DND-41 (cell line): ENCODE measurements around the gene PYGB.
A peak's percentile ranks its signal among the peaks of the same experiment; 100 is the strongest.

Experiments used
- ATAC-seq: fragments of 200-7000 bp; cut with Tn5 transposase; 3 replicates; pipeline ENCODE4 v1.9.1; 2021; ENCODE audit warnings: low read depth; ENCODE audit not compliant: insufficient read depth
- DNase-seq: peaks from one replicate; pipeline ENCODE4 v3.0.0-alpha.2; 2020
- H2AFZ ChIP-seq: 2 replicates; pipeline ENCODE4 v1.6.0; 2012; ENCODE audit warnings: low read depth, low read length
- H3K27ac ChIP-seq: 2 replicates; pipeline ENCODE4 v1.5.1; 2012; ENCODE audit warnings: low read length, inconsistent platforms
- H3K27me3 ChIP-seq: fragments of 200-600 bp; sonication (generic); 2 replicates; pipeline ENCODE4 v1.6.0; 2012; ENCODE audit warnings: low read length, mild to moderate bottlenecking, inconsistent platforms; ENCODE audit not compliant: insufficient read depth, poor library complexity
- H3K36me3 ChIP-seq: 2 replicates; pipeline ENCODE4 v1.5.1; 2012; ENCODE audit warnings: low read length, inconsistent platforms; ENCODE audit not compliant: insufficient read depth
- H3K4me1 ChIP-seq: 2 replicates; pipeline ENCODE4 v1.5.1; 2012; ENCODE audit warnings: mild to moderate bottlenecking, low read length; ENCODE audit not compliant: insufficient read depth
- H3K4me2 ChIP-seq: 2 replicates; pipeline ENCODE4 v1.6.0; 2012; ENCODE audit warnings: mild to moderate bottlenecking, moderate library complexity, low read length, inconsistent platforms; ENCODE audit not compliant: insufficient read depth
- H3K4me3 ChIP-seq, 2 experiments: fragments of 200-600 bp in 1 of 2; shearing (Covaris generic) in 1 of 2; 2 replicates each; pipeline ENCODE4 v1.5.1; 2012 to 2016; ENCODE audit warnings: inconsistent platforms in 2 of 2, low read length in 2 of 2, mild to moderate bottlenecking in 2 of 2, low read depth in 1 of 2, moderate library complexity in 1 of 2
- H3K79me2 ChIP-seq: 2 replicates; pipeline ENCODE4 v1.6.0; 2012; ENCODE audit warnings: low read length, inconsistent platforms; ENCODE audit not compliant: insufficient read depth
- H3K9ac ChIP-seq: 2 replicates; pipeline ENCODE4 v1.6.0; 2012; ENCODE audit warnings: low read depth, mild to moderate bottlenecking, inconsistent platforms, low read length, moderate library complexity
- H3K9me3 ChIP-seq: 2 replicates; pipeline ENCODE4 v1.5.1; 2012; ENCODE audit warnings: low read length, moderate library complexity, mild to moderate bottlenecking, inconsistent platforms; ENCODE audit not compliant: insufficient read depth, severe bottlenecking
- H4K20me1 ChIP-seq: 2 replicates; pipeline ENCODE4 v1.6.0; 2012; ENCODE audit warnings: low read length; ENCODE audit not compliant: insufficient read depth
- EZH2 ChIP-seq: IDR thresholded peaks from 3 replicates; pipeline ENCODE4 v1.6.1; 2012; ENCODE audit warnings: borderline replicate concordance, low read depth, mild to moderate bottlenecking, moderate library complexity, low read length, inconsistent platforms; ENCODE audit not compliant: severe bottlenecking
- TF ChIP-seq, protein P1 (sequence below): IDR thresholded peaks from 2 replicates; pipeline ENCODE4 v1.5.1; 2012; ENCODE audit warnings: borderline replicate concordance, low read length, moderate library complexity, mild to moderate bottlenecking; ENCODE audit not compliant: poor library complexity, severe bottlenecking; ENCODE audit errors: extremely low read depth

The PYGB gene

DNA sequence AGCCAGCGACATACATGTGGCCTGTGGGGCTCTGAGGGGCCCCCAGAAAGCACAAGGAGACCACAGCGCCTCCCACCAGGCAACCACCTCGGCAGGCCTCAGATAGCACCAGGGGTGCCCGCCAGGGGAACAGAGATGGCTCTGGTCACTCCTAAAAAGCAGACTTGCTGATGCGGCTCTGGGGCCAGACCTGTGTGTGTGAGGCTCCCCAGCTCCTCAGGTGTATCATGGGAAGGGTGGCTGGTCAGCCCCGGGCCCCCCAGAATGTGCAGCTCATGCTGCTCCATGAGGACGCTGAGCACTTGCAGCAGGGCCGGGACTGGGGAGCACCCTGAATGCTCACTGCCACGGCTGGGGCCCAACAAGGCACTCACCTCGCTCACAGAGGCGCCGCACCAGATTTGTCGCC lies 60.2 kb downstream of the PYGB start:
- peaks cover 17% of the 10 kb centered on the region for H4K20me1 ChIP-seq
- H3K27ac ChIP-seq: no peak overlapping the region
- TF ChIP-seq, protein P1, sequence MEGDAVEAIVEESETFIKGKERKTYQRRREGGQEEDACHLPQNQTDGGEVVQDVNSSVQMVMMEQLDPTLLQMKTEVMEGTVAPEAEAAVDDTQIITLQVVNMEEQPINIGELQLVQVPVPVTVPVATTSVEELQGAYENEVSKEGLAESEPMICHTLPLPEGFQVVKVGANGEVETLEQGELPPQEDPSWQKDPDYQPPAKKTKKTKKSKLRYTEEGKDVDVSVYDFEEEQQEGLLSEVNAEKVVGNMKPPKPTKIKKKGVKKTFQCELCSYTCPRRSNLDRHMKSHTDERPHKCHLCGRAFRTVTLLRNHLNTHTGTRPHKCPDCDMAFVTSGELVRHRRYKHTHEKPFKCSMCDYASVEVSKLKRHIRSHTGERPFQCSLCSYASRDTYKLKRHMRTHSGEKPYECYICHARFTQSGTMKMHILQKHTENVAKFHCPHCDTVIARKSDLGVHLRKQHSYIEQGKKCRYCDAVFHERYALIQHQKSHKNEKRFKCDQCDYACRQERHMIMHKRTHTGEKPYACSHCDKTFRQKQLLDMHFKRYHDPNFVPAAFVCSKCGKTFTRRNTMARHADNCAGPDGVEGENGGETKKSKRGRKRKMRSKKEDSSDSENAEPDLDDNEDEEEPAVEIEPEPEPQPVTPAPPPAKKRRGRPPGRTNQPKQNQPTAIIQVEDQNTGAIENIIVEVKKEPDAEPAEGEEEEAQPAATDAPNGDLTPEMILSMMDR: no peak
- no peak for TF ChIP-seq EZH2
- H2AFZ ChIP-seq: no peak overlapping the region
- H3K4me1 ChIP-seq: 0 out of 2 replicates have a peak, but pooled peaks cover 3% of the 10 kb centered on the region
- H3K4me3 ChIP-seq: no peak overlapping the region
- DNase-seq (no peak), ATAC-seq (no peak)
- H3K4me2 ChIP-seq: no peak overlapping the region
- no peaks in the 10 kb centered on the region for H3K9me3 ChIP-seq
- H3K27me3 ChIP-seq: no peaks in the 10 kb centered on the region
- no peak overlapping the region for H3K9ac ChIP-seq
- peaks cover 59% of the 10 kb centered on the region for H3K36me3 ChIP-seq
- H3K79me2 ChIP-seq: no peaks in the 10 kb centered on the region

GRCh38 chr20:25308671-25309394 lies 60.9 kb downstream of the PYGB start:
- no peak overlapping the region for H2AFZ ChIP-seq
- H3K9me3 ChIP-seq: no peaks in the 10 kb centered on the region
- H3K79me2 ChIP-seq: no peaks in the 10 kb centered on the region
- no peaks in the 10 kb centered on the region for H3K27me3 ChIP-seq
- DNase-seq (no peak), ATAC-seq (no peak)
- TF ChIP-seq, protein P1: no peak
- TF ChIP-seq EZH2: no peak
- no peak overlapping the region for H3K4me3 ChIP-seq
- no peak overlapping the region for H3K4me2 ChIP-seq
- peaks cover 56% of the 10 kb centered on the region for H3K36me3 ChIP-seq
- H3K4me1 ChIP-seq: 0 out of 2 replicates have a peak, but pooled peaks cover 3% of the 10 kb centered on the region
- no peak overlapping the region for H3K9ac ChIP-seq
- H3K27ac ChIP-seq: no peak overlapping the region
- peaks cover 13% of the 10 kb centered on the region for H4K20me1 ChIP-seq

GRCh38 chr20:25309395-25310267 lies 61.7 kb downstream of the PYGB start:
- TF ChIP-seq EZH2: no peak
- TF ChIP-seq, protein P1: no peak
- no peak overlapping the region for H3K4me2 ChIP-seq
- H3K9me3 ChIP-seq: no peaks in the 10 kb centered on the region
- H4K20me1 ChIP-seq: peaks cover 13% of the 10 kb centered on the region
- H3K79me2 ChIP-seq: no peaks in the 10 kb centered on the region
- no peak for DNase-seq
- no peak for ATAC-seq
- H3K4me3 ChIP-seq: no peak overlapping the region
- no peaks in the 10 kb centered on the region for H3K27me3 ChIP-seq
- H2AFZ ChIP-seq: no peak overlapping the region
- no peak overlapping the region for H3K9ac ChIP-seq
- H3K27ac ChIP-seq: peak overlapping the region; percentile 2; the same call in 1 of the 2 replicates
- H3K36me3 ChIP-seq: peaks cover 58% of the 10 kb centered on the region
- 0 out of 2 replicates have a peak, but pooled peaks cover 3% of the 10 kb centered on the region for H3K4me1 ChIP-seq
